ENCODE measurements around the gene RMI2.

Gene RMI2

DNA sequence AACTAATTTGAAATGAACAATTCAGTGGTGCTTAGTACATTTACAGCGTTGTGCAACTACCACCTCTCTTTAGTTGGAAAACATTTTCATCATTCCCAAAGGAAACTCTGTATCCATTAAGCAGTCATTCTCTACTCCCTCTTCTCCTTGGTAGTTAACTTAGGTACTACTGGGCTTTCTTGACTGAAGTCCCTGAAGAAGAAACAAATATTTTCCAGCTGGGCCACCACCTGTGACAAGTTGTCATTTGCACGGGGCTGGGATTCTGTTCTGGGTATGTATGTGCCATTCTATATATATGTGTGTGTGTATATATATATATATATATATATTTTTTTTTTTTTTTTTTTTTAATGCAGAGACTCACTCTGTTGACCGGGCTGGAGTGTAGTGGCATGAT is 15.4 kb upstream of the RMI2 start:
- Histone ChIP-seq H3K27me3 (ENCODE audit: insufficient read depth, low read length) (no peaks in the 10 kb centered on the region), H2AK5ac (ENCODE audit: low read length) (no peak overlapping the region), H3K79me2 (ENCODE audit: control insufficient read depth, insufficient read depth, low read length, poor library complexity) (peaks cover 2% of the 10 kb centered on the region), H4K12ac (ENCODE audit: low read depth, low read length) (no peak overlapping the region), H3K9ac (ENCODE audit: low read length) (no peak overlapping the region), H3K27ac (ENCODE audit: low read depth, low read length) (peak overlapping the region; percentile 68), H3K79me1 (ENCODE audit: low read length) (peaks cover 25% of the 10 kb centered on the region), H3K4ac (ENCODE audit: low read depth, low read length) (no peak overlapping the region), H3K4me2 (ENCODE audit: low read length) (no peak overlapping the region), H3K23ac (ENCODE audit: low read length) (no peak overlapping the region), H2BK120ac (ENCODE audit: insufficient read depth, low read length, poor library complexity) (no peak overlapping the region), H4K8ac (ENCODE audit: low read depth, low read length) (no peak overlapping the region), H3K4me1 (ENCODE audit: control insufficient read depth in 1 of 2, insufficient read depth in 2 of 2, low read length in 2 of 2) (peaks cover 22 to 31% of the 10 kb centered on the region in 2 experiments), H2AFZ (ENCODE audit: insufficient read depth, low read length, poor library complexity) (no peak overlapping the region), H3K4me3 (ENCODE audit: low read depth, low read length) (no peak overlapping the region), H3K36me3 (ENCODE audit: control insufficient read depth in 1 of 2, insufficient read depth in 2 of 2, low read length in 2 of 2) (no peaks in the 10 kb centered on the region), H2BK5ac (ENCODE audit: low read depth, low read length, poor library complexity) (no peak overlapping the region), H3K9me3 (ENCODE audit: insufficient read depth, low read depth, low read length) (no peaks in the 10 kb centered on the region), H3K18ac (ENCODE audit: low read length) (no peak overlapping the region), H4K91ac (ENCODE audit: low read depth, low read length) (no peak overlapping the region), H2BK12ac (ENCODE audit: low read length) (no peak overlapping the region), H3K14ac (ENCODE audit: low read length) (no peak overlapping the region)
- DNase-seq = no peak
- WGBS (ENCODE audit: extremely low coverage, insufficient coverage, insufficient read length) = no CpG with 5 or more reads among the region's 3 CpGs

DNA sequence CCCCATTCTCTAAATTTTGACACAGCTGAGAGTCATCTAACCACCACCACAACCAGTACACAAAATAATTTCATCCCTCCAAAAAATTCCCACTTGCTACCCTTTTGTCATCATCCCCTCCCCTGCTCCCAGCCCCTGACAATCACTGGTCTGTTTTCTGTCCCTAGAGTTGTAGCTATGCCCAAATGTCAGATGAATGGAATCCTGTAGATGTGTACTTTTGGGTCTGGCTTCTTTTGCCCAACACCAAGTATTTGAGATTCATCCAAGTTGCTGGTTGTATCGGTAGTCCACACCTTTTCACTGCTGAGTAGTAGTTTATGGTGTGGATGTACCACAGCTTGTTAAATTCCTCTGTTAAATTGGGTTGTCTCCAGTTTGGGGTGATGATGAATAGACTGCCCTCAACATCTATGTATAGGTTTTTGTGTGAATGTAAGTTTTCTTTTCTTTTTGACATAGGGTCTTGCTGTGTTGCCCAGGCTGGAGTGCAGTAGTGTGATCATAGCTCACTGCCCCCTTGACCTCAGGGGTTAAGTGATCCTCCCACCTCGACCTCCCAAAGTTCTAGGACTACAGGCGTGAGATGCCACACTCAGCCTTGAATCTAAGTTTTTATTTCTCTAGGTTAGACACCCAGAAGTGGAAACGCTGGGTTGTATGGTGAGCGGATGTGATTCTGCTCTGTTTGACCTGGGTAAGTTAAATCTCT is 14.6 kb upstream of the RMI2 start:
- H4K91ac ChIP-seq (ENCODE audit: low read depth, low read length) = peak overlapping the region; percentile 13
- H3K79me2 ChIP-seq (ENCODE audit: control insufficient read depth, insufficient read depth, low read length, poor library complexity) = peaks cover 2% of the 10 kb centered on the region
- H4K8ac ChIP-seq (ENCODE audit: low read depth, low read length) = no peak overlapping the region
- no peak overlapping the region for H3K18ac ChIP-seq (ENCODE audit: low read length)
- no peak overlapping the region for H2BK5ac ChIP-seq (ENCODE audit: low read depth, low read length, poor library complexity)
- no peaks in the 10 kb centered on the region for H3K36me3 ChIP-seq (ENCODE audit: control insufficient read depth in 1 of 2, insufficient read depth in 2 of 2, low read length in 2 of 2)
- H3K9ac ChIP-seq (ENCODE audit: low read length) = no peak overlapping the region
- H2AFZ ChIP-seq (ENCODE audit: insufficient read depth, low read length, poor library complexity) = no peak overlapping the region
- H3K4me1 ChIP-seq (ENCODE audit: control insufficient read depth in 1 of 2, insufficient read depth in 2 of 2, low read length in 2 of 2) = peaks cover 22 to 31% of the 10 kb centered on the region in 2 experiments
- peak overlapping the region; percentile 72 for H2BK12ac ChIP-seq (ENCODE audit: low read length)
- H3K4me3 ChIP-seq (ENCODE audit: low read depth, low read length) = no peak overlapping the region
- H3K79me1 ChIP-seq (ENCODE audit: low read length) = peaks cover 25% of the 10 kb centered on the region
- no peak overlapping the region for H3K23ac ChIP-seq (ENCODE audit: low read length)
- H3K14ac ChIP-seq (ENCODE audit: low read length) = no peak overlapping the region
- DNase-seq = no peak
- peak overlapping the region; percentile 32 for H3K27ac ChIP-seq (ENCODE audit: low read depth, low read length)
- no CpG with 5 or more reads among the region's 5 CpGs for WGBS (ENCODE audit: extremely low coverage, insufficient coverage, insufficient read length)
- H2BK120ac ChIP-seq (ENCODE audit: insufficient read depth, low read length, poor library complexity) = peak overlapping the region; percentile 59
- no peaks in the 10 kb centered on the region for H3K9me3 ChIP-seq (ENCODE audit: insufficient read depth, low read depth, low read length)
- H3K4ac ChIP-seq (ENCODE audit: low read depth, low read length) = no peak overlapping the region
- H3K4me2 ChIP-seq (ENCODE audit: low read length) = no peak overlapping the region
- H3K27me3 ChIP-seq (ENCODE audit: insufficient read depth, low read length) = no peaks in the 10 kb centered on the region
- H2AK5ac ChIP-seq (ENCODE audit: low read length) = no peak overlapping the region
- H4K12ac ChIP-seq (ENCODE audit: low read depth, low read length) = no peak overlapping the region

DNA sequence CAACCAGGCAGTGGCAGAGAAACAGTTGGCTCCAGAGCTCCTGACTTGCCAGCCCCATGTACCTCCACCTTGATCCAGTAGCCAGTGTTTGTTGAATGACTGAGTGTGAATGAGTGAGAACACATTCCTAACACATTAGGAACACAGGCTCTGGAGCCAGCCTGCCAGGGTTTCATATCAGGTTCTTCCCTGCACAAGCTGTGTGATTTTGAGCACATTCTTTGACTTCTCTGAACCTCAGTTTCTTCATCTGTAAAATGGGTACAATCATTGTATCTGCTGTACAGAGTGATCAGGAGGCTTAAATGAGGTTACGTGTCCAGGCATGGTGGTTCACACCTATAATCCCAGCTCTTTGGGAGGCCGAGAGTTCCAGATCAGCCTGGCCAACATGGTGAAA is 13.3 kb upstream of the RMI2 start:
- no peak overlapping the region for H2AFZ ChIP-seq (ENCODE audit: insufficient read depth, low read length, poor library complexity)
- H4K91ac ChIP-seq (ENCODE audit: low read depth, low read length) = peak overlapping the region; percentile 25
- H2BK5ac ChIP-seq (ENCODE audit: low read depth, low read length, poor library complexity) = no peak overlapping the region
- no peak overlapping the region for H3K14ac ChIP-seq (ENCODE audit: low read length)
- H3K9me3 ChIP-seq (ENCODE audit: insufficient read depth, low read depth, low read length) = peaks cover 2% of the 10 kb centered on the region
- peaks cover 2% of the 10 kb centered on the region for H3K79me2 ChIP-seq (ENCODE audit: control insufficient read depth, insufficient read depth, low read length, poor library complexity)
- no peak overlapping the region for H3K18ac ChIP-seq (ENCODE audit: low read length)
- H3K4me1 ChIP-seq (ENCODE audit: control insufficient read depth in 1 of 2, insufficient read depth in 2 of 2, low read length in 2 of 2) = peaks cover 21 to 29% of the 10 kb centered on the region in 2 experiments
- H3K9ac ChIP-seq (ENCODE audit: low read length) = no peak overlapping the region
- WGBS (ENCODE audit: extremely low coverage, insufficient coverage, insufficient read length) = no CpG with 5 or more reads among the region's 2 CpGs
- H4K12ac ChIP-seq (ENCODE audit: low read depth, low read length) = no peak overlapping the region
- peak overlapping the region; percentile 6 for H2AK5ac ChIP-seq (ENCODE audit: low read length)
- no peaks in the 10 kb centered on the region for H3K27me3 ChIP-seq (ENCODE audit: insufficient read depth, low read length)
- no peak overlapping the region for H3K4me3 ChIP-seq (ENCODE audit: low read depth, low read length)
- peak overlapping the region; percentile 63 for H2BK12ac ChIP-seq (ENCODE audit: low read length)
- H2BK120ac ChIP-seq (ENCODE audit: insufficient read depth, low read length, poor library complexity) = no peak overlapping the region
- H3K79me1 ChIP-seq (ENCODE audit: low read length) = peaks cover 22% of the 10 kb centered on the region
- no peak for DNase-seq
- H3K36me3 ChIP-seq (ENCODE audit: control insufficient read depth in 1 of 2, insufficient read depth in 2 of 2, low read length in 2 of 2) = no peaks in the 10 kb centered on the region
- H3K23ac ChIP-seq (ENCODE audit: low read length) = no peak overlapping the region
- H3K4me2 ChIP-seq (ENCODE audit: low read length) = no peak overlapping the region
- H4K8ac ChIP-seq (ENCODE audit: low read depth, low read length) = no peak overlapping the region
- H3K4ac ChIP-seq (ENCODE audit: low read depth, low read length) = no peak overlapping the region
- H3K27ac ChIP-seq (ENCODE audit: low read depth, low read length) = no peak overlapping the region

DNA sequence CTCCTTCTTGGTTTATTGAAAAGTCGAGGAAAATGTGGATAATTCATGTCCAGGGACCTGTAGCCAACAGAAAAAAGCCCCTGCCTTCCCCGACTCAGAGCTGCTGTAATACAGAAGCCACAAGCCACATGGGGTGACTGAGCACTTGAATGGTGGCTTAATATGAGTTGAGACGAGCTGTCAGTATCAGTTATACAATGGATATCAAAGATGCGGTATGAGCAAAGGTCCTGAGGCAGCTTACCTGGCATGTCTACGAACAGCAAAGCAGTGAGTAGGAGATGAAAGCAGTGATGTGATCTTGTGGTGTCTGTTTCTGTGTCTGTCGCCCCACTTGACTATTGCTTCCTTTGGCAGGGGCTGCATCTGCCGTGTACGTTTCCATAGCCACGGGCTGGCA is 12.2 kb upstream of the RMI2 start:
- Histone ChIP-seq H3K27ac (ENCODE audit: low read depth, low read length) (no peak overlapping the region), H3K9ac (ENCODE audit: low read length) (no peak overlapping the region), H2AFZ (ENCODE audit: insufficient read depth, low read length, poor library complexity) (no peak overlapping the region), H4K91ac (ENCODE audit: low read depth, low read length) (no peak overlapping the region), H2BK5ac (ENCODE audit: low read depth, low read length, poor library complexity) (no peak overlapping the region), H3K4me3 (ENCODE audit: low read depth, low read length) (no peak overlapping the region), H3K79me2 (ENCODE audit: control insufficient read depth, insufficient read depth, low read length, poor library complexity) (peaks cover 2% of the 10 kb centered on the region), H3K18ac (ENCODE audit: low read length) (peak overlapping the region; percentile 19), H3K27me3 (ENCODE audit: insufficient read depth, low read length) (no peaks in the 10 kb centered on the region), H2AK5ac (ENCODE audit: low read length) (peak overlapping the region; percentile 58), H2BK12ac (ENCODE audit: low read length) (peak overlapping the region; percentile 2), H3K4ac (ENCODE audit: low read depth, low read length) (no peak overlapping the region), H3K9me3 (ENCODE audit: insufficient read depth, low read depth, low read length) (peaks cover 2% of the 10 kb centered on the region), H2BK120ac (ENCODE audit: insufficient read depth, low read length, poor library complexity) (peak overlapping the region; percentile 2), H4K12ac (ENCODE audit: low read depth, low read length) (no peak overlapping the region), H3K14ac (ENCODE audit: low read length) (no peak overlapping the region), H3K36me3 (ENCODE audit: control insufficient read depth in 1 of 2, insufficient read depth in 2 of 2, low read length in 2 of 2) (no peaks in the 10 kb centered on the region), H4K8ac (ENCODE audit: low read depth, low read length) (no peak overlapping the region), H3K4me1 (ENCODE audit: control insufficient read depth in 1 of 2, insufficient read depth in 2 of 2, low read length in 2 of 2) (peaks cover 15 to 21% of the 10 kb centered on the region in 2 experiments), H3K4me2 (ENCODE audit: low read length) (no peak overlapping the region), H3K23ac (ENCODE audit: low read length) (no peak overlapping the region), H3K79me1 (ENCODE audit: low read length) (peaks cover 13% of the 10 kb centered on the region)
- WGBS (ENCODE audit: extremely low coverage, insufficient coverage, insufficient read length) = no CpG with 5 or more reads among the region's 9 CpGs
- no peak for DNase-seq

All from trophoblast cell (in vitro differentiated cells and primary cell).